GM12801 (cell line): ENCODE data around the gene SPRTN.

Experiments
- TF ChIP-seq, protein P1 (sequence below): IDR thresholded peaks from one replicate; pipeline ENCODE4 v1.5.1; 2011; ENCODE audit warnings: control low read depth; ENCODE audit not compliant: insufficient read length; ENCODE audit errors: extremely low read depth

The SPRTN gene

DNA sequence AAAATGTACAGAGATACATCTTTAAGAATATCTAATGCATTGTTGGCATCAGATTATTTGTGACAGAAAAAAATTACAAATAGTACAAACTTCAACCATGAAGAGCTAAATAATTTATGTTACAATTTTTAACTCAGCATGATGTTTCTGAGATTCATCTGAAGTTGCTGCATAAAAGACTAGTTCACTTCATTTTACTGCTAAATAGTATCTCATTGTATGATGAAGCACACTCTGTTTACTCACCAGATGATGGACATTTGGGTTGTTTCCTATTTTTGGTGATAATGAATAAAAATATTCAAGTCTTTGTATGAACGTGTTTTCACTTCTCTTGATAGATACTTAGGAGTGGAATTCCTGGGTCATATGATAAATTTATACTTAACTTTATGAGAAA, 63.4 kb downstream of the SPRTN start:
- TF ChIP-seq, protein P1, sequence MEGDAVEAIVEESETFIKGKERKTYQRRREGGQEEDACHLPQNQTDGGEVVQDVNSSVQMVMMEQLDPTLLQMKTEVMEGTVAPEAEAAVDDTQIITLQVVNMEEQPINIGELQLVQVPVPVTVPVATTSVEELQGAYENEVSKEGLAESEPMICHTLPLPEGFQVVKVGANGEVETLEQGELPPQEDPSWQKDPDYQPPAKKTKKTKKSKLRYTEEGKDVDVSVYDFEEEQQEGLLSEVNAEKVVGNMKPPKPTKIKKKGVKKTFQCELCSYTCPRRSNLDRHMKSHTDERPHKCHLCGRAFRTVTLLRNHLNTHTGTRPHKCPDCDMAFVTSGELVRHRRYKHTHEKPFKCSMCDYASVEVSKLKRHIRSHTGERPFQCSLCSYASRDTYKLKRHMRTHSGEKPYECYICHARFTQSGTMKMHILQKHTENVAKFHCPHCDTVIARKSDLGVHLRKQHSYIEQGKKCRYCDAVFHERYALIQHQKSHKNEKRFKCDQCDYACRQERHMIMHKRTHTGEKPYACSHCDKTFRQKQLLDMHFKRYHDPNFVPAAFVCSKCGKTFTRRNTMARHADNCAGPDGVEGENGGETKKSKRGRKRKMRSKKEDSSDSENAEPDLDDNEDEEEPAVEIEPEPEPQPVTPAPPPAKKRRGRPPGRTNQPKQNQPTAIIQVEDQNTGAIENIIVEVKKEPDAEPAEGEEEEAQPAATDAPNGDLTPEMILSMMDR: no peak

DNA sequence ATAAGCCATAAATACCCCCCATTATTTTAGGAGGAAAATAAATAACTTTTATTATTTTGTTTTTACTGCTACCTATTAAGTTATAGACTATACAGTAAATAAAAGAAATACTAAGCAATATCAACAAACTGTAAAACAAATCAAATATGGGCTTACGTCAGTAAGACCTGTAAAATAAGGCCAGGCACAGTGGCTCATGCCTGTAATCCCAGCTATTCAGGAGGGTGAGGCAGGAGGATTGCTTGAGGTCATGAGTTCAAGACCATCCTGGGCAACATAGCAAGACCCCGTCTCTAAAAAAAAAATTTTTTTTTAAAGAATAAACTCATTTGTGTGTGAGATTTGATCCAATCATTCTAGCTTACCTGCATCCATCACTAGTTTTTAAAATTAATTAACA, 66.2 kb downstream of the SPRTN start:
- TF ChIP-seq, protein P1: no peak
